ENCODE data around the gene PUS3. TPM values are rescaled to one million over a fixed set of nuclear protein-coding genes. Genes with fewer than 3 reads are reported as not detected.
"Not testable (repeated sequence)": the region's sequence is repeated elsewhere in the genome, so short reads cannot be mapped to it uniquely, and the experiment has no call there.

PUS3 gene
- total RNA-seq, 1 donor from 2014 or later: 14.6 TPM

DNA sequence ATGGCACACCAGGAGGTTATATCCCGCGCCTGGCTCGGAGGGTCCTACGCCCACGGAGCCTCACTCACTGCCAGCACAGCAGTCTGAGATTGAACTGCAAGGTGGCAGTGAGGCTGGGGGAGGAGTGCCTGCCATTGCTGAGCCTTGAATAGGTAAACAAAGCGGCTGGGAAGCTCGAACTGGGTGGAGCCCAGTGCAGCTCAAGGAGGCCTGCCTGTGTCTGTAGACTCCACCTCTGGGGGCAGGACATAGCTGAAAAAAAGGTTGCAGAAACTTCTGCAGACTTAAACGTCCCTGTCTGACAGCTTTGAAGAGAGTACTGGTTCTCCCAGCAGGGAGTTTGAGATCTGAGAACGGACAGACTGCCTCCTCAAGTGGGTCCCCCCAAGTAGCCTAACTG lies 45.3 kb downstream of the PUS3 start:
- not testable (repeated sequence) for H3K4me3 Mint-ChIP-seq (ENCODE audit: unreplicated experiment); H3K4me1 Mint-ChIP-seq (ENCODE audit: unreplicated experiment); DNase-seq (ENCODE audit: extremely low spot score, unreplicated experiment); H3K36me3 Mint-ChIP-seq (ENCODE audit: unreplicated experiment); H3K9me3 Mint-ChIP-seq (ENCODE audit: unreplicated experiment); H3K27ac Mint-ChIP-seq (ENCODE audit: unreplicated experiment)
- H3K27me3 Mint-ChIP-seq (ENCODE audit: unreplicated experiment): peaks cover 30% of the 10 kb centered on the region

DNA sequence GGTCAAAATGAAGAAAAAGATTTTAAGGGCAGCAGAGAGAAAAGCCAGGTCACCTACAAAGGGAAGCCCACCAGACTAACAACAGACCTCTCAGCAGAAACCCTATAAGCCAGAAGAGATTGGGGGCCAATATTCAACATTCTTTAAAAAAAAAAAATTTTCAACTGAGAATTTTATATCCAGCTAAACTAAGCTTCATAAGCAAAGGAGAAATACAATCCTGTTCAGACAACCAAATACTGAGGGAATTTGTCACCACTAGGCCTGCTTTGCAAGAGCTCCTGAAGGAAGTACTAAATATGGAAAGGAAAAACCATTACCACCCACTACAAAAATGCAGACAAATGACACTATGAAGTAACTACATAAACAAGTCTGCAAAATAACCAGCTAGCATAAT lies 56.8 kb downstream of the PUS3 start:
- H3K36me3 Mint-ChIP-seq (ENCODE audit: unreplicated experiment): no peaks in the 10 kb centered on the region
- peaks cover 19% of the 10 kb centered on the region for H3K9me3 Mint-ChIP-seq (ENCODE audit: unreplicated experiment)
- TF ChIP-seq, protein P1, sequence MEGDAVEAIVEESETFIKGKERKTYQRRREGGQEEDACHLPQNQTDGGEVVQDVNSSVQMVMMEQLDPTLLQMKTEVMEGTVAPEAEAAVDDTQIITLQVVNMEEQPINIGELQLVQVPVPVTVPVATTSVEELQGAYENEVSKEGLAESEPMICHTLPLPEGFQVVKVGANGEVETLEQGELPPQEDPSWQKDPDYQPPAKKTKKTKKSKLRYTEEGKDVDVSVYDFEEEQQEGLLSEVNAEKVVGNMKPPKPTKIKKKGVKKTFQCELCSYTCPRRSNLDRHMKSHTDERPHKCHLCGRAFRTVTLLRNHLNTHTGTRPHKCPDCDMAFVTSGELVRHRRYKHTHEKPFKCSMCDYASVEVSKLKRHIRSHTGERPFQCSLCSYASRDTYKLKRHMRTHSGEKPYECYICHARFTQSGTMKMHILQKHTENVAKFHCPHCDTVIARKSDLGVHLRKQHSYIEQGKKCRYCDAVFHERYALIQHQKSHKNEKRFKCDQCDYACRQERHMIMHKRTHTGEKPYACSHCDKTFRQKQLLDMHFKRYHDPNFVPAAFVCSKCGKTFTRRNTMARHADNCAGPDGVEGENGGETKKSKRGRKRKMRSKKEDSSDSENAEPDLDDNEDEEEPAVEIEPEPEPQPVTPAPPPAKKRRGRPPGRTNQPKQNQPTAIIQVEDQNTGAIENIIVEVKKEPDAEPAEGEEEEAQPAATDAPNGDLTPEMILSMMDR (IDR thresholded peaks at IDR 0.05): no peak
- H3K27me3 Mint-ChIP-seq (ENCODE audit: unreplicated experiment): no peaks in the 10 kb centered on the region
- no peak overlapping the region for H3K4me3 Mint-ChIP-seq (ENCODE audit: unreplicated experiment)
- H3K4me1 Mint-ChIP-seq (ENCODE audit: unreplicated experiment): no peaks in the 10 kb centered on the region
- DNase-seq (ENCODE audit: extremely low spot score, unreplicated experiment): no peak
- H3K27ac Mint-ChIP-seq (ENCODE audit: unreplicated experiment): no peak overlapping the region

Other genes with a start within 250 kb of the PUS3 start
- not detected in 2 replicates for gene ACRV1, start 222.4 kb downstream of the PUS3 start, total RNA-seq
- gene PATE1, start 156.9 kb downstream of the PUS3 start, total RNA-seq: not detected in 2 replicates
- gene PATE2, start 124.4 kb downstream of the PUS3 start, total RNA-seq: not detected in 2 replicates
- gene PATE3, start 115.1 kb downstream of the PUS3 start, total RNA-seq: not detected in 2 replicates
- gene PATE4, start 69.9 kb downstream of the PUS3 start, total RNA-seq: not detected in 2 replicates
- 4.5 and 5.1 TPM in 2 replicates for gene HYLS1, start 15.5 kb downstream of the PUS3 start, total RNA-seq
- gene DDX25, start 1.3 kb upstream of the PUS3 start, total RNA-seq: not detected in 2 replicates
- gene VSIG10L2, start 42.8 kb upstream of the PUS3 start, total RNA-seq: not detected in 2 replicates
- gene CDON, start 159.7 kb upstream of the PUS3 start, total RNA-seq: 24.4 and 29.4 TPM in 2 replicates